Posterior cingulate gyrus (tissue), 11 donors: ENCODE measurements around the gene CDCA7.
"Not testable (repeated sequence)": the region's sequence is repeated elsewhere in the genome, so short reads cannot be mapped to it uniquely, and the experiment has no call there.

Experiments
- DNase-seq, 10 donors: peaks; one replicate each; pipeline versions ENCODE4 v3.0.0 to v3.0.0-alpha.2; 2020 to 2021; ENCODE audit warnings: mixed read lengths in 3 of 10
- intact Hi-C: fragments of 100-400 bp; cut with DNase I; formaldehyde crosslinking; loops from one replicate; pipeline ENCODE4 v1.15.1; 2023

Gene CDCA7

GRCh38 chr2:173354582-173355131, at the start of gene CDCA7:
Gene CDCA7, plus strand, starts transcription at chr2:173354872. Its CDS starts 92 bp downstream, at chr2:173354964.
- peak in 7 of 10 donors; percentile 6 to 87 (median 36) for DNase-seq
- intact Hi-C loops, result no loop called here

- DNase-seq, result no peak
- intact Hi-C loops, result no loop called here
Measured at GRCh38 chr2:173305303-173305702, 49.4 kb upstream of the CDCA7 start.

GRCh38 chr2:173307293-173307692, 47.4 kb upstream of the CDCA7 start:
- intact Hi-C loops, result no loop called here

GRCh38 chr2:173309370-173309769, 45.3 kb upstream of the CDCA7 start:
- DNase-seq, intact Hi-C loops: not testable (repeated sequence)

More at GRCh38 chr2:173307293-173307692, 47.4 kb upstream of the CDCA7 start:
- no peak for DNase-seq

GRCh38 chr2:173311844-173312606, 42.6 kb upstream of the CDCA7 start:
- no peak for DNase-seq
- intact Hi-C loops, result no loop called here

- DNase-seq, result no peak
- intact Hi-C loops, result no loop called here
Measured at GRCh38 chr2:173323371-173323770, 31.3 kb upstream of the CDCA7 start.

- no peak for DNase-seq
- intact Hi-C loops, result no loop called here
Measured at GRCh38 chr2:173326806-173327205, 27.9 kb upstream of the CDCA7 start.

- DNase-seq, result no peak
- intact Hi-C loops, result no loop called here
Measured at GRCh38 chr2:173327421-173327820, 27.3 kb upstream of the CDCA7 start.

- intact Hi-C loops, DNase-seq: not testable (repeated sequence)
Measured at GRCh38 chr2:173333003-173333402, 21.7 kb upstream of the CDCA7 start.

GRCh38 chr2:173339807-173340206, 14.9 kb upstream of the CDCA7 start:
- DNase-seq, result no peak
- intact Hi-C loops, result no loop called here

- no peak for DNase-seq
- intact Hi-C loops, result no loop called here
Measured at GRCh38 chr2:173343921-173344320, 10.8 kb upstream of the CDCA7 start.

GRCh38 chr2:173346035-173346434, 8.6 kb upstream of the CDCA7 start:
- DNase-seq, result no peak
- intact Hi-C loops, result no loop called here

- no peak for DNase-seq
- intact Hi-C loops, result no loop called here
Measured at GRCh38 chr2:173347305-173348168, 7.1 kb upstream of the CDCA7 start.

- no peak for DNase-seq
- intact Hi-C loops, result no loop called here
Measured at GRCh38 chr2:173349287-173349686, 5.4 kb upstream of the CDCA7 start.

- intact Hi-C loops, result no loop called here
- DNase-seq, result no peak
Measured at GRCh38 chr2:173350383-173350782, 4.3 kb upstream of the CDCA7 start.

GRCh38 chr2:173351879-173352278, 2.8 kb upstream of the CDCA7 start:
- intact Hi-C loops, result no loop called here

GRCh38 chr2:173353556-173353955, 1.1 kb upstream of the CDCA7 start:
- intact Hi-C loops, result no loop called here
- no peak for DNase-seq

More at GRCh38 chr2:173351879-173352278, 2.8 kb upstream of the CDCA7 start:
- DNase-seq, result no peak

GRCh38 chr2:173354073-173354581, 545 bp upstream of the CDCA7 start:
- intact Hi-C loops, result no loop called here
- no peak for DNase-seq

- intact Hi-C loops, result no loop called here
Measured at GRCh38 chr2:173355132-173355865, 627 bp downstream of the CDCA7 start.

GRCh38 chr2:173355866-173356508, 1.3 kb downstream of the CDCA7 start:
- DNase-seq, result no peak
- intact Hi-C loops, result no loop called here

More at GRCh38 chr2:173355132-173355865, 627 bp downstream of the CDCA7 start:
- DNase-seq, result peak in 2 of 10 donors; percentile 6 to 78
